ENCODE measurements around the gene TOMM5. TPM values are rescaled to one million over a fixed set of nuclear protein-coding genes. Genes with fewer than 3 reads are reported as not detected.

The TOMM5 gene
- total RNA-seq, 2 donors from 2014 or later: 45.5 to 63.9 TPM

GRCh38 chr9:37636511-37637448, 44.4 kb upstream of the TOMM5 start:
- H3K4me3 ChIP-seq: no peak overlapping the region
- H3K4me1 ChIP-seq: no peaks in the 10 kb centered on the region
- H3K9me3 ChIP-seq: no peaks in the 10 kb centered on the region
- no peak overlapping the region for H3K27ac ChIP-seq
- no peaks in the 10 kb centered on the region for H3K27me3 ChIP-seq
- DNase-seq (ENCODE audit: low spot score): no peak
- TF ChIP-seq CTCF (IDR thresholded peaks at IDR 0.05): no peak
- no peaks in the 10 kb centered on the region for H3K36me3 ChIP-seq

GRCh38 chr9:37635808-37636207, 43.4 kb upstream of the TOMM5 start:
- no peak for TF ChIP-seq CTCF (IDR thresholded peaks at IDR 0.05)
- Histone ChIP-seq H3K27me3 (no peaks in the 10 kb centered on the region), H3K4me1 (no peaks in the 10 kb centered on the region), H3K9me3 (no peaks in the 10 kb centered on the region), H3K36me3 (no peaks in the 10 kb centered on the region), H3K4me3 (no peak overlapping the region), H3K27ac (no peak overlapping the region)
- DNase-seq (ENCODE audit: low spot score): no peak

GRCh38 chr9:37632479-37632878, 40.1 kb upstream of the TOMM5 start:
- TF ChIP-seq CTCF (IDR thresholded peaks at IDR 0.05): no peak
- H3K36me3 ChIP-seq: no peaks in the 10 kb centered on the region
- no peaks in the 10 kb centered on the region for H3K4me1 ChIP-seq
- H3K27ac ChIP-seq: no peak overlapping the region
- no peaks in the 10 kb centered on the region for H3K9me3 ChIP-seq
- no peaks in the 10 kb centered on the region for H3K27me3 ChIP-seq
- DNase-seq (ENCODE audit: low spot score): no peak
- no peak overlapping the region for H3K4me3 ChIP-seq

GRCh38 chr9:37626708-37627292, 34.4 kb upstream of the TOMM5 start:
- Histone ChIP-seq H3K27ac (no peak overlapping the region), H3K27me3 (no peaks in the 10 kb centered on the region), H3K9me3 (no peaks in the 10 kb centered on the region), H3K4me3 (no peak overlapping the region), H3K4me1 (no peaks in the 10 kb centered on the region), H3K36me3 (no peaks in the 10 kb centered on the region)
- TF ChIP-seq CTCF (IDR thresholded peaks at IDR 0.05): no peak
- DNase-seq (ENCODE audit: low spot score): no peak

- Histone ChIP-seq H3K36me3 (no peaks in the 10 kb centered on the region), H3K4me3 (no peak overlapping the region), H3K4me1 (no peaks in the 10 kb centered on the region), H3K9me3 (no peaks in the 10 kb centered on the region), H3K27ac (no peak overlapping the region), H3K27me3 (no peaks in the 10 kb centered on the region)
- no peak for TF ChIP-seq CTCF (IDR thresholded peaks at IDR 0.05)
- no peak for DNase-seq (ENCODE audit: low spot score)
Observed at GRCh38 chr9:37625758-37626147, 33.4 kb upstream of the TOMM5 start.
